GM12865 (cell line): ENCODE data around the gene MT1B.
A peak's percentile ranks its signal among the peaks of the same experiment; 100 is the strongest.

ENCODE experiments used
- DNase-seq: peaks from one replicate; pipeline ENCODE4 v3.0.0; 2010; ENCODE audit warnings: low read depth
- H3K4me3 ChIP-seq: 2 replicates; pipeline ENCODE4 v1.5.1; 2011; ENCODE audit warnings: mild to moderate bottlenecking, low read depth, low read length, control low read depth
- TF ChIP-seq, protein P1 (sequence below): IDR thresholded peaks from 2 replicates; pipeline ENCODE4 v1.5.1; 2011; ENCODE audit warnings: low read length, control low read depth, low read depth, inconsistent platforms; ENCODE audit not compliant: insufficient read depth; ENCODE audit errors: missing control alignments

Gene MT1B

DNA sequence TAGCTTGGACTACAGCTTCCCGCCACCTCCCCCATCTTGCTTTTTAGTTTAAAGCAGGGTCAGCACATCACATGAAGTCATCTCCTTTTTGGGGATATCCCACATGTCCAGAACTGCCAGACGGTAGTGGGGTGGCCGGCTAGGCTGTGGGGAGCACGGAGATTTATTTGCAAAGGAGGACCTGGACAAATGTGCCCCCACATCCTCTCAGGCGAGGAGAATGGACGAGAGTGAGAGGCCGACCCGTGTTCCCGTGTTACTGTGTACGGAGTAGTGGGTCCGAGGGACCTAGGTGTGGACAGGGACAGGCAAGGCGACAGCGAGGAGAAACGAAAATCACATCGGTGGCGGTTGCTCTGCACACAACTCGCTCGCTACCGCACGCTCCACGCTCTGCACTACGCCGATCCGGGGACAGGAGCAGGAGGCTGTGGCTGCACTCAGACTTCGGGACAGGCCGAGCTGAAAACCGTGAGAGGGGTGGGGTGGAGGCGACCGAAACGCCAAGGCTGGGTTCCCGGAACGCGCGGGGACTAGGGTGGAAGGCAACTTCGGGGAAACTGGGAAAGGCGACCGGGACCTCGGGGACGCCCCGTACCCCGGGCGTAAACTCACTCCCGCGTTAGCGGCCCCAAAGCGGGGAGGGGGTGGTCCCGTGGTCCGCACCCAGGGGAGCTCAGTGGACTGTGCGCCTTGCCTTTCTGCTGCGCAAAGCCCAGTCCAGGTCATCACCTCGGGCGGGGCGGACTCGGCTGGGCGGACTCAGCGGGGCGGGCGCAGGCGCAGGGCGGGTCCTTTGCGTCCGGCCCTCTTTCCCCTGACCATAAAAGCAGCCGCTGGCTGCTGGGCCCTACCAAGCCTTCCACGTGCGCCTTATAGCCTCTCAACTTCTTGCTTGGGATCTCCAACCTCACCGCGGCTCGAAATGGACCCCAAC, 13.6 kb upstream of the MT1B start, which contains the start of gene MT1A:
MT1A (plus strand) TSS at position 853 of the 937 bp plus-strand sequence; CDS start at position 926, 73 bp downstream.
- no peak for DNase-seq
- H3K4me3 ChIP-seq, result no peak within 1 kb of the TSS
- TF ChIP-seq, protein P1, sequence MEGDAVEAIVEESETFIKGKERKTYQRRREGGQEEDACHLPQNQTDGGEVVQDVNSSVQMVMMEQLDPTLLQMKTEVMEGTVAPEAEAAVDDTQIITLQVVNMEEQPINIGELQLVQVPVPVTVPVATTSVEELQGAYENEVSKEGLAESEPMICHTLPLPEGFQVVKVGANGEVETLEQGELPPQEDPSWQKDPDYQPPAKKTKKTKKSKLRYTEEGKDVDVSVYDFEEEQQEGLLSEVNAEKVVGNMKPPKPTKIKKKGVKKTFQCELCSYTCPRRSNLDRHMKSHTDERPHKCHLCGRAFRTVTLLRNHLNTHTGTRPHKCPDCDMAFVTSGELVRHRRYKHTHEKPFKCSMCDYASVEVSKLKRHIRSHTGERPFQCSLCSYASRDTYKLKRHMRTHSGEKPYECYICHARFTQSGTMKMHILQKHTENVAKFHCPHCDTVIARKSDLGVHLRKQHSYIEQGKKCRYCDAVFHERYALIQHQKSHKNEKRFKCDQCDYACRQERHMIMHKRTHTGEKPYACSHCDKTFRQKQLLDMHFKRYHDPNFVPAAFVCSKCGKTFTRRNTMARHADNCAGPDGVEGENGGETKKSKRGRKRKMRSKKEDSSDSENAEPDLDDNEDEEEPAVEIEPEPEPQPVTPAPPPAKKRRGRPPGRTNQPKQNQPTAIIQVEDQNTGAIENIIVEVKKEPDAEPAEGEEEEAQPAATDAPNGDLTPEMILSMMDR, result no peak

DNA sequence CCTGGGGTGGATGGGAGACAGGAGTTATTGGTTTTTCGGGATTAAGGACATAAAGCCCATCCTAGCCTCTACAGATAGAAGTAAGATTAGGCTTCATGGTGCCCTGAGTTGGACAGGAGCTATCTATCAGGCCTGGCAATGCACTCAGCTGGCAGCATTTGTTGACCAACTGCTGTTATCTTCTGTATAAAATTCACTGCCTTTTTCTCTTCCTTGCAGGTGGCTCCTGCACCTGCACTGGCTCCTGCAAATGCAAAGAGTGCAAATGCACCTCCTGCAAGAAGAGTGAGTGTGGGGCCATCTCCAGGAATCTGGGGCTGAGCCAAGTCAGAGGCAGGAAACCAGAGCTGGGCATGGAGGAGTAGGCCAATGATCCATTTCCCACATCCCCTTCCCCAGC, 12.6 kb upstream of the MT1B start:
- H3K4me3 ChIP-seq, result no peak overlapping the region

DNA sequence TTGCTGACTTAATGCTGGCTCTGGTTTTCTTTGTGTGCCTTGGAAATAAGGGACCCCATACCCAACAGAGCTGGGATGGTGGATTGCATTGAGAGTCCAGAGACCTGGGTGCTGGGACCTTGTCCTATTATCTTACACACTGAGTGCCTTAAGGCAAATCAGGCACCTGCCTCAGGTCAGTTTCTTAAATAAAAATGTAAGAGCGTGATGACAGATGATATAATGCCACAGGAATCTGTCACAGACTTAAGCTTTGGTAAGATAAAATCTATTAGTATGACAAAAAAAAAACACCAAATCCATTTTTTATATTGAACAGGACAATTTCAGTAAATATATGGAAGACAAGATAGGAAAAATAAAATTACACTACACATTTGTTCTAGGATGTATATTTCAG, 11.6 kb upstream of the MT1B start:
- TF ChIP-seq, protein P1, result no peak
- no peak for DNase-seq
- no peak overlapping the region for H3K4me3 ChIP-seq

More for the DNA sequence above, 12.6 kb upstream of the MT1B start:
- TF ChIP-seq, protein P1, result no peak
- no peak for DNase-seq

DNA sequence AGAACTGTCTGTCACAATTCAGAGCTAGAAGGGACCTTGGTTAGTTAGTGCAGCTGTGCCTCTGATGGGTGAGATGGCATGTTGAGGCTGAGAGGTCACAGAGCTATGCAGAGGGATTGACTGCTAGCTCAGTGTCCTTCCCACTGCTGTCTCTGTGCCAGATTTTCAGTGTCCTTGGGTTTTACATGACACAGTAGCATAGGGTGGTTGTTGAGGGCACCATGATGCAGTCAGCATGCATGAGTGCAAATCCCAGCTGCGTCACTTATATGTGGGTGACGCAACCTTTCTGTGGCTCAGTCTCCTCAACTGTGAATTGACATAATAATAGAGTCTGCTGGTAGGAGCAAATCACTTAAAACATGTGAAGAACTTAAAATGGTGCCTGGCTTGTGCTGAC, 10.5 kb upstream of the MT1B start:
- no peak for DNase-seq
- TF ChIP-seq, protein P1, result no peak
- no peak overlapping the region for H3K4me3 ChIP-seq

DNA sequence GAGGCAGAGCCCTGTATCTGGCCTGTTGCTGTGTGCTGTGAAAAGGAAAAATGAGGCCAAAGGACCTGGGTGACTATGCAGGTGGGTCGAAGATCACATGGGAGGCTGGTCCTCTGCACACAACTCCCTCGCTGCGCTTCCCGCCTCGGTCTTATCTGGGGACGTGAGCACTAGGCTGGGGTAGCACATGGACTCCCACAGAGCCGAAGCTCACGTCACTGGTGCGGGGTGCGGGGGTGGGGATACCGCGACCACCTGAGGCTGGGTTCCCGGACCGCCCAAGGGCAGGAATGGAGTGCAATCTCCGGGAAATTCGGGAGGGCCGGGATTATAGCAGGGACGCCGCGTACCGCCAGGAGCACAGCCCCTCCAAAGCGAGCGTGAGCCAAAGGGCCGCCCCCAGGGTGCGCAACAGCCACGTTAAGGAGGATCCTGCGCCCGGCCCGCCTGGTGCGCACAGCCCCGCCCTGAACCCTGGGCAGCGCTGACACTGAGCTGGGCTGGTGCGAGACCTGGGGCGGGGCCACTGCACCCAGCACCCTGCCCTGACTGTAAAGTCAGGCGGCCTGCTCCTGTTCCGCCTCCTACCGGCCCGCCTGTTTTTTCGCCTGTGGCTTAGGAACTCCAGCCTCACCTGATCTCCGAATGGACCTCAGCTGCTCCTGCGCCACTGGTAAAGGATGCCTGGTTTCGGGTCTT, 8.5 kb upstream of the MT1B start:
- TF ChIP-seq, protein P1, result peak; percentile 6
- H3K4me3 ChIP-seq, result no peak overlapping the region
- peak; percentile 59 for DNase-seq

DNA sequence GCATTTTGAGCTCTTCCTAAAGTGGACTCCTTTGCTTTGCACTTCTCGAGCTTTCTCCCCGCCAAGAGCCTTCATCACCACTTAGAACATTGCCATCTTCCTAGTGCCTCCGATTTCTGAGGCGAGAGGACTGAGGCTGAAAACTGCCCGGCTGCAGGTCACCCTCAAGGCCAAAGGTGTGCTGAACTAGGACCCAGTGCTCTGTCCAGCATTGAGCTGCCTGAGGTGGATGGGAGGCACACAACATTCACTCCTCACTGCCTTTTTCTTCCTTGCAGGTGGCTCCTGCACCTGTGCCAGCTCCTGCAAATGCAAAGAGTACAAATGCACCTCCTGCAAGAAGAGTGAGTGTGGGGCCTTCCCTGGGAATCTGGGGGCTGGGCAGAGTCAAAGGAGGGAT, 7.9 kb upstream of the MT1B start:
- H3K4me3 ChIP-seq, result no peak overlapping the region
- no peak for DNase-seq
- TF ChIP-seq, protein P1, result no peak
